Thymus (tissue), 11 donors: Measurements from ENCODE around the gene HIVEP3. TPM values are rescaled to one million over a fixed set of nuclear protein-coding genes. Genes with fewer than 3 reads are reported as not detected.

Source experiments
- DNase-seq, 9 donors: peaks; one replicate each; pipeline ENCODE4 v3.0.0-alpha.2; 2013; ENCODE audit warnings: low spot score in 9 of 9, low read depth in 6 of 9, missing footprints in 1 of 9
- H3K27ac ChIP-seq, 2 donors: one replicate each; pipeline ENCODE4 v1.5.1; 2013; ENCODE audit warnings: control low read depth in 1 of 2, low read depth in 1 of 2, low read length in 1 of 2, mild to moderate bottlenecking in 1 of 2, moderate library complexity in 1 of 2
- H3K27me3 ChIP-seq, 2 donors: one replicate each; pipeline ENCODE4 v1.5.1; 2013; ENCODE audit warnings: low read length in 1 of 2; ENCODE audit not compliant: control insufficient read depth in 2 of 2, insufficient read depth in 1 of 2
- H3K36me3 ChIP-seq, 2 donors: one replicate each; pipeline ENCODE4 v1.5.1; 2013; ENCODE audit warnings: low read length in 1 of 2, mild to moderate bottlenecking in 1 of 2, moderate library complexity in 1 of 2; ENCODE audit not compliant: control insufficient read depth in 2 of 2, insufficient read depth in 2 of 2
- H3K4me1 ChIP-seq, 2 donors: one replicate each; pipeline ENCODE4 v1.5.1; 2013; ENCODE audit warnings: low read length in 2 of 2; ENCODE audit not compliant: control insufficient read depth in 2 of 2, insufficient read depth in 2 of 2
- H3K4me3 ChIP-seq, 2 donors: one replicate each; pipeline ENCODE4 v1.5.1; 2013; ENCODE audit warnings: low read length in 2 of 2, control low read depth in 1 of 2, mild to moderate bottlenecking in 1 of 2
- H3K9me3 ChIP-seq, 2 donors: one replicate each; pipeline ENCODE4 v1.5.1; 2013; ENCODE audit warnings: low read length in 1 of 2, mild to moderate bottlenecking in 1 of 2; ENCODE audit not compliant: control insufficient read depth in 2 of 2, insufficient read depth in 1 of 2
- WGBS: extraction: QIAGEN DNeasy Blood & Tissue Kit; methylation state at CpG from one replicate; pipeline ENCODE4 v1.1.7; 2013; 5-methylcytosine and 5-hydroxymethylcytosine counted together
- polyA plus RNA-seq: library from polyadenylated mRNA; stranded (reverse); fragments of 200-250 nt; gene quantifications from one replicate; pipeline ENCODE4 v1.2.3, GENCODE V29; 2013
- total RNA-seq: library from RNA; stranded (reverse); fragments of 120-200 nt; gene quantifications from one replicate; pipeline ENCODE4 v1.2.4, GENCODE V29; 2013
- donor health status: healthy.

HIVEP3 gene
- total and polyA plus RNA-seq, 2 donors, result 6.7 to 12.1 TPM

DNA sequence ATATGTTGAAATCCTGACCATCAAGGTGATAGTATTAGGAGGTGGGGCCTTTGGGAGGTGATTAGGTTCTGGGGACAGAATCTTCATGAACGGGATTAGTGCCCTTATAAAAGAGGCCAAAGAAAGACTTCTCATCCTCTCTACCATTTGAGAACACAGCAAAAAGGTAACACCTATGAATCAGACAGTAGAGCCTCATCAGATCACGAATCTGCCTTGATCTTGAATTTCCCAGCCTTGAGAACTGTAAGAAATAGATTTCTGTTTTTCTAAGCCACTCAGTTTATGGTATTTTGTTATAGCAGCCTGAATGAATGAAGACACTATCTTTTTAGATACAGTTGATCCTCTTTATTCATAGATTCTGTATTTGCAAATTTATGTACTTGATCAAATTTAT lies 227.3 kb downstream of the HIVEP3 start:
- Histone ChIP-seq H3K4me1 (peaks cover 12 to 41% of the 10 kb centered on the region in 2 donors), H3K27me3 (no peaks in the 10 kb centered on the region), H3K4me3 (no peak overlapping the region), H3K9me3 (no peaks in the 10 kb centered on the region), H3K27ac (no peak overlapping the region), H3K36me3 (peaks cover 0 to 3% of the 10 kb centered on the region in 2 donors)
- DNase-seq, result no peak
- WGBS, result 98% methylated on average over 2 of the region's 2 CpGs

DNA sequence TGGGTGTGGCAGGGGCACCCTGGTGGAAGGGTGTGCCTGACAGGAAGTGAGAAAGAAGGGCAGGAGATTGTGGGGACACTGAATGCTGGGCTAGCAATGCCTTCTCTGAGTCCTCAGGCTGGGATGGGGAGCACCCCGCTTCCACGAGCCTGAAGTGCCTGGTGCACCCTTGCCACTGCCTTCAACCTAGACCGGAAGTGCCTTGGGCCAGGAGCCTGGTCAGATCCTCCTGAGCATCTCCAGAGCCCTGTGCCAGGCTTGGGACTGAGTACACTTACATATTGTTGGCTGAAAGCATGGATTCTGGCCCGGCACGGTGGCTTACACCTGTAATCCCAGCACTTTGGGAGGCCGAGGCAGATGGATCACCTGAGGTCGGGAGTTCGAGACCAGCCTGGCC lies 228.4 kb downstream of the HIVEP3 start:
- H3K4me3 ChIP-seq, result no peak overlapping the region
- no peak overlapping the region for H3K27ac ChIP-seq
- H3K27me3 ChIP-seq, result no peaks in the 10 kb centered on the region
- 95% methylated on average over 8 of the region's 8 CpGs for WGBS
- H3K36me3 ChIP-seq, result no peaks in the 10 kb centered on the region
- peaks cover 11 to 36% of the 10 kb centered on the region in 2 donors for H3K4me1 ChIP-seq
- DNase-seq, result no peak
- no peaks in the 10 kb centered on the region for H3K9me3 ChIP-seq

DNA sequence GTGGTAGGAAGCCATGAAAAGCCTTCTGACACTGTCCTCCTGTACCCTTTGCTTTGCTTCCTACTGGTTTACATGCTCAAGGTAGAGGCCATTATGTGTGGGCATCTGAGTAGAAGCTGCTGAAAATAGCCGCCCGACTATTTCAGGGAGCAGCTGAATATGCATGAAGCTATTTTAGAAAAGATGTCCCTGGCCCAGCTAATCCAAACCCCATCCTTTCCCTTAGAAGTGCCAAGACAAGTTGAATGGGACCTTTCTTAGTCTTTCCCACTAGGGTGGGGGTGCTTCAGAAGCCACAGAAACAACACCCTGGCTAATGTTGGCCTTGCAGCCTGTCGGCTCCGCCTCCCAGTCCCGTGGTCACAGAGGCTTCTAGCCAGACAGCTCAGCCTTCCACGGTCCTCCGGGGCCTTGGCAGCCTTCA lies 229.2 kb downstream of the HIVEP3 start:
- Histone ChIP-seq H3K27me3 (no peaks in the 10 kb centered on the region), H3K9me3 (no peaks in the 10 kb centered on the region), H3K4me3 (no peak overlapping the region), H3K27ac (no peak overlapping the region), H3K4me1 (peaks cover 13 to 36% of the 10 kb centered on the region in 2 donors), H3K36me3 (no peaks in the 10 kb centered on the region)
- no peak for DNase-seq
- WGBS, result 92% methylated on average over 7 of the region's 7 CpGs

DNA sequence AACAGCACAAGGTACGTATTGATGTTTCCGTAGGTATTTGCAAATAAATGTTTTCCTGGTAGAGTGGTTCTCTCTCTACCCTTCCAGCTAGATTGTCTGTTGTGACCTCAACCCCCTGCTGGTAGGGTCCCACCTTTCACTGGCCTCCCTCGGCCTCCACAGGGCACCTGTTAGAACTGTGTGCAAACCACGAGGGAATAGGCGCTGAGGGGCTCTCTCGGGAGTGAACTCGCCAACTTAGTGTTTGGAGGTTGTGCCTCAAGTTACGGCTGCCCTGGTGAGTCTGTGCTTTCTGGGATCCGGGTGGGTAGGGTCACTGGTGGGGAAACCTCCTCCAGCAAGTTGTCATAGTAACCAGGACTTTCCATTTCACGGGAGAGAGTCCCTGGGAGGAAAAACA lies 229.6 kb downstream of the HIVEP3 start:
- peaks cover 18 to 38% of the 10 kb centered on the region in 2 donors for H3K4me1 ChIP-seq
- WGBS, result 85% methylated on average over 10 of the region's 10 CpGs
- no peaks in the 10 kb centered on the region for H3K36me3 ChIP-seq
- no peaks in the 10 kb centered on the region for H3K9me3 ChIP-seq
- peak overlapping the region in 1 of 2 donors; percentile 1 for H3K27ac ChIP-seq
- no peak overlapping the region for H3K4me3 ChIP-seq
- no peak for DNase-seq
- H3K27me3 ChIP-seq, result no peaks in the 10 kb centered on the region

DNA sequence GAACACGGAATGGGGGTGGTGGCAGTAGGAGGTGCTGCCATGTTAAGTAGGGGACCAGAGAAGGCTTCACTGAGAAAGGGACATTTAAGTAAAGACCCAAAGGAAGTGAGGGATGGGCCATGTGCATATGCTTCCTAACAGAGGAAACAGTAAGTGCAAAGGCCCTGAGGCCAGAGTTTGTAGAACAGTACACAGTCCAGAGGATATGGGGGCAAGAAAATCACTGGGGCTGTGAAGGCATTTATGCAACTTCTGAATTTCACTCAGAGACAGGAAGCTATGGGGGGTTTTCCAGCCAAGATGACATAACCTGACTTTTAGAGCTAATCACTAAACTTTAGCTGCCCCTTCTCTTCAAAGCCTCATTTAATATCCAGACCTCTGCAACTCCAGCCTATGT lies 231.7 kb downstream of the HIVEP3 start:
- Histone ChIP-seq H3K36me3 (no peaks in the 10 kb centered on the region), H3K4me3 (no peak overlapping the region), H3K27me3 (no peaks in the 10 kb centered on the region), H3K9me3 (no peaks in the 10 kb centered on the region), H3K27ac (no peak overlapping the region), H3K4me1 (peaks cover 34 to 59% of the 10 kb centered on the region in 2 donors)
- no peak for DNase-seq
- WGBS, result 96% methylated on average over 1 of the region's 1 CpG

DNA sequence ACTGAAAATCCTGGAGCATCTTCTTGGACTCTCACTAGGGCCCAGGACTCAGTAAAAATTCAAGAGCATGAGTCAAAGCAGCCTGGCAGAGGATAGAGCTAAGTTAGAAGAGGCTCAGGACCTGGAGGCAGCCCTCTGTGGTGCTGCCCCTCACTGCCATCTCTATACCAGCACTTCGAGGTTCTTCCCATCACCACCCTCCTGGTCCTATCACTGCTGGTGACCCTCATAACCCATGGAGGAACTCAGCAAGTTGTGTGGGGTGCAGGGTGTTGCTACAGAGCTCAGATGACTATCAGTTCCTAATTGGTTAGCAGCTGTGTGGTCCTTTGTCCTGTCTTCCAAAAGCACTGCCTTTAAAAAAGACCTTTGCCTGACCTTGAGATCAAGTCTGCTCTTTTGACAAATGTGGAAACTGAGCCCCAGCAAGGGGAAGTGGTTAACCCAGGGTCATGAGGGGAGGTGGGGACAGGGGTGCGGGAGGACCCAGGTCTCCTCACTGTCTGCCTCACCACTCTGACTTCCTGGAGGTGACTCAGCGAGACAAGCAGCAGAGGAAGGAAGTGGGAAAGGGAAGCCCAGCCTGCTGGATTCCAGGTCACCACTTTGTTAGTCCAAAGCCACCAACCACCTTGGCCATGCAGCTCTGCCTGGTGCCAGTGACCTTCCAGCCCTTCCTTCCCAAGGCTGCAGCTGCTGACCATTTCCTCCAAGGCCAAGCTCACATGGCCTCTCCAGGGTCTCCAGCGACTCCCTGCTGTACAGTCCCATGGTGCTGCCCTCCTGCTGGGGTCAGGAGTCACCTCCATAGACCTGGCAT lies 234.8 kb downstream of the HIVEP3 start:
- 31% methylated on average over 4 of the region's 4 CpGs for WGBS
- Histone ChIP-seq H3K27me3 (no peaks in the 10 kb centered on the region), H3K27ac (peak overlapping the region in 1 of 2 donors; percentile 44), H3K4me1 (peaks cover 44 to 73% of the 10 kb centered on the region in 2 donors), H3K36me3 (no peaks in the 10 kb centered on the region), H3K9me3 (no peaks in the 10 kb centered on the region), H3K4me3 (no peak overlapping the region)
- DNase-seq, result peak in 1 of 9 donors; percentile 65

DNA sequence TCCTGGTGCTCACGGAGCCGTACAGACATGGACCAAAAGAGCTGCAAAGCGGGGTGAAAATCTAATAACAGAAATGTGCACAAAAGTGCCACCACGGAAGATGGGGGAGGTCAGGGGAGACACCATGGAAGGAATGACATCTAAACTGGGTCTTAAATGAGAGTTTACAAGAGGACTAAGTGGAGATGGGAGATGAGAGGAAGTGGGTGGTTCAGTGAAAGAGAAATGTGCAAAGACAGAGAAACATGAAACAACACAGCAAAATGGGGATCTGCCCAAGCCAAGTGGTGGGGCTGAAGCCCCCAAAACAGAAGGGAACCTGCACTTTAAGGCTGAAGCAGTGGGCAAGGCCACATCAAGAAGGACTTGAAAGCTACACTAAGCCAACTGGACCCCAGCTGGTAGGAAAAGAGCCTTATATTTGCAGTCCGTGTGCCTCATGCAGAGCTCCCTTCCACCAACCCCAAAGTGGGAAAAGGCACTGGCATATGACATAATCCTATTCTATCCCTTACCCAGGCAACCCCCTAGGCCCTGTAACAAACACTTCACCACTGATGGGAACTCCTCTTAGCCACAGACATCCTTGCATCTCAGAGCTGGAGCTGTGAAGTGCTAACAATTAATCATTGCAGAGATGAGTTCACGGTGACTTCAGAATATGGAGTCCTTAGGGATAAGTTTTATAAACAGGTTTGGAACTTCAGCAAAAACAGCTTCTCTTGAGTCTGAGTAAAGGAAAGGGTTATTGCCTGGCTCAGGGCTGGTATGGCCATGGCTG lies 235.7 kb downstream of the HIVEP3 start:
- WGBS, result 94% methylated on average over 6 of the region's 6 CpGs
- no peak for DNase-seq
- H3K36me3 ChIP-seq, result no peaks in the 10 kb centered on the region
- H3K4me3 ChIP-seq, result no peak overlapping the region
- H3K9me3 ChIP-seq, result no peaks in the 10 kb centered on the region
- H3K4me1 ChIP-seq, result peaks cover 53 to 75% of the 10 kb centered on the region in 2 donors
- no peaks in the 10 kb centered on the region for H3K27me3 ChIP-seq
- H3K27ac ChIP-seq, result peak overlapping the region in 1 of 2 donors; percentile 44

DNA sequence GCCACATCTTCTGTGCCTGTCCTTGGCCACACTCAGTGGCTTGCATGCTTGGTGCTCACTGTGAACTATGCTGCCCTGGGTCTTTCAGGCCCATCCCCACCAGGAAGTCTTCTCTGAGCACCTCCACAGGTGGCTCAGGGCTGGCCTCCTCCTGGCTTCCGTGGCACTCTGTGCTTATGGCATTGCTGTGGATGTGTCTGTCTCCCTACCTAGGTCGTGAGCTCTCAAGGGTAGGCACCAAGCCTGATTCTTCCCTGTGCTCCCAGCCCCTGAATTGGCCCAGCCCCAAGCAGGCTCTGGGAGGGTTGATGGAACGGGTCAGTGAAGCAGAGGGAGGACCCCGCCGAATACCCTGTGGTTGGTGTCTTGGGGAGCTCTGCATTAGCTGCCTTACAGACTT lies 236.6 kb downstream of the HIVEP3 start:
- no peak overlapping the region for H3K4me3 ChIP-seq
- no peak for DNase-seq
- peaks cover 61 to 77% of the 10 kb centered on the region in 2 donors for H3K4me1 ChIP-seq
- 94% methylated on average over 5 of the region's 5 CpGs for WGBS
- no peak overlapping the region for H3K27ac ChIP-seq
- no peaks in the 10 kb centered on the region for H3K36me3 ChIP-seq
- no peaks in the 10 kb centered on the region for H3K27me3 ChIP-seq
- no peaks in the 10 kb centered on the region for H3K9me3 ChIP-seq
